Uterus (tissue), 2 donors: ENCODE results near the gene TMEM204.

Experiments
- POLR2A ChIP-seq, 2 donors: fragments of 450-650 bp; IDR thresholded peaks; one replicate each; pipeline ENCODE4 v1.6.1; 2016; ENCODE audit warnings: antibody characterized with exemption in 2 of 2, mild to moderate bottlenecking in 1 of 2, moderate library complexity in 1 of 2
- TF ChIP-seq, protein P1 (sequence below), 4 experiments: fragments of 200-600 bp in 2 of 4; fragments of 450-650 bp in 2 of 4; sonication (generic) in 2 of 4; IDR thresholded peaks; one replicate each; pipeline ENCODE4 v1.5.1; 2016 to 2019; ENCODE audit warnings: antibody characterized with exemption in 4 of 4, mild to moderate bottlenecking in 2 of 4, moderate library complexity in 1 of 4

DNA sequence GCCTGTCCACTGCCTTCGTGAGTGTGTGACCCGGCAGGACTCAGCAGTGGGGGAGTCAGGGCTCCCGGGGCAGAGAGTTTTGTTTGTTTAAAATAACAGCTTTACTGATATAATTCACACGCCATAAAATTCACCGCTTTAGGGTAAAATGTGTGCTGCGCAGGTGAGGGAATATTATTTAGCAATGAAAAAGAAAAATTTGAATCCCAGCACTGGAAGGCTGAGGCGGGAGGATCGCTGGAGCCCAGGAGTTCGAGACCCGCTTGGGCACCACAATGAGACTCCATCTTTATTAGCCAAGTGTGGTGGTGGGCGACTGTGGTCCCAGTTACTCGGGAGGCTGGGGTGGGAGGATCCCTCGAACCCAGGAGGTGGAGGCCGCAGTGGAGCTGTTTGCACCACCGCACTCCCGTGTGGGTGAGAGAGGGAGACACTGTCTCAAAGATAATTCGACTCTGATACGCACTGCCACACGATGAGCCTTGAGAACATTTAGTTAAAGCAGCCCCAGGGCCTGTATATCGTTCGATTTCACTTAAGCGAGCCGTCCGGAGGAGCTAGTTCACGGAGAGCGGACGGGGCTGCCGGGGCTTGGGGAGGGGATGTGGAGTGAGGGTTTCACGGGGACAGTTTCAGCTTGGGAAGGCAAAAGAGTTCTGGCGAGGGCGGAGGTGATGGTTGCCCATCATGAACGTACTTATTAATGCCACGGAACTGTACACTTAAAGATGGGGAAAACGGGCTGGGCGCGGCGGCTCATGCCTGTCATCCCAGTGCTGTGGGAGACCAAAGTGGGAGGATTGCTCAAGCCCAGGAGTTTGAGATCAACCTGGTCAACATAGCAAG is 30.1 kb upstream of the TMEM204 start:
- TF ChIP-seq, protein P1, sequence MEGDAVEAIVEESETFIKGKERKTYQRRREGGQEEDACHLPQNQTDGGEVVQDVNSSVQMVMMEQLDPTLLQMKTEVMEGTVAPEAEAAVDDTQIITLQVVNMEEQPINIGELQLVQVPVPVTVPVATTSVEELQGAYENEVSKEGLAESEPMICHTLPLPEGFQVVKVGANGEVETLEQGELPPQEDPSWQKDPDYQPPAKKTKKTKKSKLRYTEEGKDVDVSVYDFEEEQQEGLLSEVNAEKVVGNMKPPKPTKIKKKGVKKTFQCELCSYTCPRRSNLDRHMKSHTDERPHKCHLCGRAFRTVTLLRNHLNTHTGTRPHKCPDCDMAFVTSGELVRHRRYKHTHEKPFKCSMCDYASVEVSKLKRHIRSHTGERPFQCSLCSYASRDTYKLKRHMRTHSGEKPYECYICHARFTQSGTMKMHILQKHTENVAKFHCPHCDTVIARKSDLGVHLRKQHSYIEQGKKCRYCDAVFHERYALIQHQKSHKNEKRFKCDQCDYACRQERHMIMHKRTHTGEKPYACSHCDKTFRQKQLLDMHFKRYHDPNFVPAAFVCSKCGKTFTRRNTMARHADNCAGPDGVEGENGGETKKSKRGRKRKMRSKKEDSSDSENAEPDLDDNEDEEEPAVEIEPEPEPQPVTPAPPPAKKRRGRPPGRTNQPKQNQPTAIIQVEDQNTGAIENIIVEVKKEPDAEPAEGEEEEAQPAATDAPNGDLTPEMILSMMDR (IDR thresholded peaks at IDR 0.05): no peak
- TF ChIP-seq POLR2A (IDR thresholded peaks at IDR 0.05): no peak
